Osteoblast (primary cell): ENCODE results near the gene PRKCE. TPM values are rescaled to one million over a fixed set of nuclear protein-coding genes. Genes with fewer than 3 reads are reported as not detected.

ENCODE experiments used
- DNase-seq: peaks from one replicate; pipeline ENCODE4 v3.0.0; 2011; ENCODE audit warnings: low spot score, mixed read lengths; ENCODE audit not compliant: insufficient read length; ENCODE audit errors: missing footprints
- H2AFZ ChIP-seq: 2 replicates; pipeline ENCODE4 v1.6.0; 2011; ENCODE audit warnings: mild to moderate bottlenecking, low read length
- H3K27ac ChIP-seq: 2 replicates; pipeline ENCODE4 v1.5.1; 2011; ENCODE audit warnings: mild to moderate bottlenecking, low read depth, low read length, moderate library complexity
- H3K27me3 ChIP-seq: 2 replicates; pipeline ENCODE4 v1.6.0; 2012; ENCODE audit warnings: mild to moderate bottlenecking, control low read depth, inconsistent platforms, low read length, moderate library complexity; ENCODE audit not compliant: insufficient read depth
- H3K36me3 ChIP-seq: 2 replicates; pipeline ENCODE4 v1.5.1; 2011; ENCODE audit warnings: mild to moderate bottlenecking, low read length, control low read depth, moderate library complexity; ENCODE audit not compliant: insufficient read depth
- H3K4me1 ChIP-seq: 2 replicates; pipeline ENCODE4 v1.5.1; 2011; ENCODE audit warnings: mild to moderate bottlenecking, low read length, control low read depth, moderate library complexity; ENCODE audit not compliant: insufficient read depth
- H3K4me2 ChIP-seq: 2 replicates; pipeline ENCODE4 v1.6.0; 2011; ENCODE audit warnings: mild to moderate bottlenecking, low read length; ENCODE audit not compliant: insufficient read depth
- H3K4me3 ChIP-seq: fragments of 200-600 bp; sonication (generic); 3 replicates; pipeline ENCODE4 v1.5.1; 2012; ENCODE audit warnings: mild to moderate bottlenecking, low read length, inconsistent platforms; ENCODE audit not compliant: insufficient read depth
- H3K79me2 ChIP-seq: 2 replicates; pipeline ENCODE4 v1.6.0; 2012; ENCODE audit warnings: mild to moderate bottlenecking, low read length, control low read depth, inconsistent platforms; ENCODE audit not compliant: insufficient read depth
- H3K9me3 ChIP-seq: 2 replicates; pipeline ENCODE4 v1.5.1; 2011; ENCODE audit warnings: low read depth, low read length, control low read depth
- H4K20me1 ChIP-seq: 2 replicates; pipeline ENCODE4 v1.6.0; 2012; ENCODE audit warnings: mild to moderate bottlenecking, low read length, control low read depth; ENCODE audit not compliant: insufficient read depth
- total RNA-seq: library from RNA; depleted of rRNA; stranded (reverse); fragments of >200 nt; gene quantifications from 2 replicates; pipeline ENCODE4 v1.2.3, GENCODE V29; 2012
- TF ChIP-seq, protein P1 (sequence below): IDR thresholded peaks from 2 replicates; pipeline ENCODE4 v1.5.1; 2011; ENCODE audit warnings: mild to moderate bottlenecking, low read depth, low read length, moderate library complexity; ENCODE audit errors: extremely low read depth

Gene PRKCE
- total RNA-seq, 1 donor: 22.1 TPM

DNA sequence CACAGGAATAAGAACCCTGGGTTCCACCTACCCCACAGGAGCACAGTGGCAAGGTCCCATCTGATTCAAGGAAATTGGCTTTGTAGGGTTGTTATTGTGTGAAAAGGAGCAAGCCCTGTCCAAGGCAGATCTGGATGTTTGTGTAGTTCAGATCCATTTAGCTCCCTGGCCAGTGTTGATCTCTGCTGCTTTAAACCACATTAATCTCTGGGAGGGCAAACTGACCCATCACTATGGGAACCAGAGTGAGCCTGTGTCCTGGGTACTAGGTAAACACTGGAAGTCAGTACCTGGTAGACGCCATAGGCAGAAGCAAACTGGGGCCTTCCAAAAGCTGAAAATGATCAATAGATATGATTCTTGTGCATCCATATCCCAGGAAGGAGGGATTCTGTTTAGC is 374.2 kb downstream of the PRKCE start:
- H2AFZ ChIP-seq: no peak overlapping the region
- H3K4me3 ChIP-seq: no peak overlapping the region
- H3K9me3 ChIP-seq: no peaks in the 10 kb centered on the region
- no peak for DNase-seq
- H3K4me2 ChIP-seq: no peak overlapping the region
- no peaks in the 10 kb centered on the region for H3K79me2 ChIP-seq
- H3K27me3 ChIP-seq: no peaks in the 10 kb centered on the region
- TF ChIP-seq, protein P1, sequence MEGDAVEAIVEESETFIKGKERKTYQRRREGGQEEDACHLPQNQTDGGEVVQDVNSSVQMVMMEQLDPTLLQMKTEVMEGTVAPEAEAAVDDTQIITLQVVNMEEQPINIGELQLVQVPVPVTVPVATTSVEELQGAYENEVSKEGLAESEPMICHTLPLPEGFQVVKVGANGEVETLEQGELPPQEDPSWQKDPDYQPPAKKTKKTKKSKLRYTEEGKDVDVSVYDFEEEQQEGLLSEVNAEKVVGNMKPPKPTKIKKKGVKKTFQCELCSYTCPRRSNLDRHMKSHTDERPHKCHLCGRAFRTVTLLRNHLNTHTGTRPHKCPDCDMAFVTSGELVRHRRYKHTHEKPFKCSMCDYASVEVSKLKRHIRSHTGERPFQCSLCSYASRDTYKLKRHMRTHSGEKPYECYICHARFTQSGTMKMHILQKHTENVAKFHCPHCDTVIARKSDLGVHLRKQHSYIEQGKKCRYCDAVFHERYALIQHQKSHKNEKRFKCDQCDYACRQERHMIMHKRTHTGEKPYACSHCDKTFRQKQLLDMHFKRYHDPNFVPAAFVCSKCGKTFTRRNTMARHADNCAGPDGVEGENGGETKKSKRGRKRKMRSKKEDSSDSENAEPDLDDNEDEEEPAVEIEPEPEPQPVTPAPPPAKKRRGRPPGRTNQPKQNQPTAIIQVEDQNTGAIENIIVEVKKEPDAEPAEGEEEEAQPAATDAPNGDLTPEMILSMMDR: no peak
- H3K4me1 ChIP-seq: peaks cover 6% of the 10 kb centered on the region
- no peak overlapping the region for H3K27ac ChIP-seq
- H3K36me3 ChIP-seq: no peaks in the 10 kb centered on the region
- H4K20me1 ChIP-seq: no peaks in the 10 kb centered on the region

DNA sequence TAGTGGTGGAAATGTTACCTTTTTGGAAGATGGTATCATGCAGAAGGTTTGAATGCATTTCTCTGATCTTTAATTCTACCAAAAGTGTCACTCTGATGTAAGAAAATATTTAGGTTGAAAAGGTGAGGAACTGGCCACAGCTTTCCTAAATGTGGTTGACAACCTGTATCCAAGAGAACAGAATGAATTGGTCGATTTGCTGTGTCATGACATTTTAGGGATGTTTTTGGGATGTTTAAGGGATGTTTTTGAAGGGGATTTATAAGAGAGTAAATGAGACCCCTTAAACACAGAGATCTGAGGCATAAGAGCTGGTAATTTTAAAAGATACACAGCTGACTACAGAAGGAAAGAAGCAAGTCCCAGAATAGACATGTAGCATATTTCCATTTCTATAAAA is 375.0 kb downstream of the PRKCE start:
- no peak overlapping the region for H2AFZ ChIP-seq
- H3K9me3 ChIP-seq: no peaks in the 10 kb centered on the region
- no peaks in the 10 kb centered on the region for H3K79me2 ChIP-seq
- H3K4me1 ChIP-seq: peaks cover 9% of the 10 kb centered on the region
- H3K4me3 ChIP-seq: no peak overlapping the region
- no peaks in the 10 kb centered on the region for H4K20me1 ChIP-seq
- no peaks in the 10 kb centered on the region for H3K36me3 ChIP-seq
- no peak overlapping the region for H3K27ac ChIP-seq
- H3K4me2 ChIP-seq: no peak overlapping the region
- no peaks in the 10 kb centered on the region for H3K27me3 ChIP-seq
- TF ChIP-seq, protein P1: no peak
- DNase-seq: no peak

DNA sequence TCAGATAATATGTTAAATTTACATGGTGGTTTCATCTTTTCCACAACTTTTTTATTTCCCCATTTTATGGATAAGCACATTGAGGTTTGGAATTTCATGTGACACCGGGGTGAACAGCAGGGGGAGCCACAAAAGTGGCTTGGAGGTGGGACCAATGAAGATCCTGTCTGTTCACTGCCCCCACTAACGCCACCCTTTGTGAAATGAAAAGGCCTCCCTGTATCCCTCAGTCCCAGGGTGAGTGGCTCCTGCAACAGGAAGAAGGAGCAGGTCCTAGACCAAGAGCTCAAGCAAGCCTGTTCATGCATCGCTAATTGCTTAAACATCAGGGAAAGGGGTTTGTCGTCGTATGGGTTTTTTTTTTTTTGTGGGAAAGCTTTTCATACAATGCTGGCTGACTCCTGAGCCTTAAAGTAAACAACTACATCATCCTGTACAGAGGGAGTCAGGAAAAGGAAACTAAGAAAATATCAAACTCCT is 377.9 kb downstream of the PRKCE start:
- Histone ChIP-seq H3K27me3 (no peaks in the 10 kb centered on the region), H2AFZ (no peak overlapping the region), H3K4me1 (peaks cover 23% of the 10 kb centered on the region), H3K4me2 (peak overlapping the region; percentile 18), H3K79me2 (no peaks in the 10 kb centered on the region), H3K9me3 (no peaks in the 10 kb centered on the region), H3K27ac (no peak overlapping the region), H4K20me1 (no peaks in the 10 kb centered on the region), H3K4me3 (no peak overlapping the region), H3K36me3 (no peaks in the 10 kb centered on the region)
- DNase-seq: no peak
- TF ChIP-seq, protein P1: peak; percentile 22

DNA sequence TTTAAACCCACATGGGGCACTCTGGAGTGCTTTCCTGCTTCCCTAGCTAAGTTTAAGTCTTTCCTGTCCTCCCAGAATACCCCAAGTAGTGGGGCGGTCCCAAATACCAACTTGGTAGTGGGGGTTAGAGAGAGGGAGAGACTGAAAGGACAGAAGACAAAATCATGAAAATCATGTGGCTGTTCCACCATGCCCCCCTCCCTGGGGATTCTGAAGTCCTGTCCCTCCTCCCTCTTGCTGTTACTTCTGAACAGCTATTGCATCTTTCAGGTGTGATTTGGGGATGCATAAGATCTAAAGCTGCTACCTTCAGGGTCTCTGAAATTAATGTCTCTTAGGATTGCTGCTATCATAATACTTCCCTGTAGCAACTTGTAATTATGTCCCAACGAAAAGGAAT is 378.9 kb downstream of the PRKCE start:
- no peaks in the 10 kb centered on the region for H3K79me2 ChIP-seq

More for the DNA sequence above, 378.9 kb downstream of the PRKCE start:
- no peaks in the 10 kb centered on the region for H3K36me3 ChIP-seq
- no peaks in the 10 kb centered on the region for H3K9me3 ChIP-seq
- H3K4me3 ChIP-seq: no peak overlapping the region
- no peak overlapping the region for H2AFZ ChIP-seq
- no peak overlapping the region for H3K4me2 ChIP-seq
- no peak overlapping the region for H3K27ac ChIP-seq
- TF ChIP-seq, protein P1: no peak
- no peaks in the 10 kb centered on the region for H3K27me3 ChIP-seq
- no peak for DNase-seq
- H3K4me1 ChIP-seq: peaks cover 23% of the 10 kb centered on the region
- no peaks in the 10 kb centered on the region for H4K20me1 ChIP-seq
